Fibroblast of lung (primary cell): ENCODE results near the gene RANBP3. TPM values are rescaled to one million over a fixed set of nuclear protein-coding genes. Genes with fewer than 3 reads are reported as not detected.

Source experiments
- DNase-seq, 2 donors: peaks; one replicate each; pipeline versions ENCODE4 v3.0.0 to v3.0.0-alpha.2; 2010; ENCODE audit warnings: low read depth in 2 of 2
- H2AFZ ChIP-seq: 2 replicates; pipeline ENCODE4 v1.5.1; 2012; ENCODE audit warnings: low read length, control low read depth, inconsistent platforms
- H3K27ac ChIP-seq: 2 replicates; pipeline ENCODE4 v1.5.1; 2011; ENCODE audit warnings: low read length, control low read depth; ENCODE audit not compliant: insufficient read depth
- H3K27me3 ChIP-seq: 2 replicates; pipeline ENCODE4 v1.5.1; 2011; ENCODE audit warnings: mild to moderate bottlenecking, low read length; ENCODE audit not compliant: control insufficient read depth, insufficient read depth
- H3K36me3 ChIP-seq: 2 replicates; pipeline ENCODE4 v1.5.1; 2011; ENCODE audit warnings: low read length; ENCODE audit not compliant: control insufficient read depth, insufficient read depth
- H3K4me1 ChIP-seq: 2 replicates; pipeline ENCODE4 v1.5.1; 2011; ENCODE audit warnings: low read length; ENCODE audit not compliant: control insufficient read depth, insufficient read depth; ENCODE audit errors: extremely low read depth
- H3K4me2 ChIP-seq: 2 replicates; pipeline ENCODE4 v1.5.1; 2011; ENCODE audit warnings: low read length, control low read depth; ENCODE audit not compliant: insufficient read depth; ENCODE audit errors: extremely low read depth
- H3K4me3 ChIP-seq, 4 experiments: fragments of 200-600 bp in 1 of 4; sonication (generic) in 1 of 4; replicated peaks in 1 of 4; 2 replicates each; pipeline ENCODE4 v1.5.1; 2011 to 2016; ENCODE audit warnings: low read length in 4 of 4, low read depth in 3 of 4, mild to moderate bottlenecking in 3 of 4, control low read depth in 2 of 4, inconsistent platforms in 1 of 4, mixed read lengths in 1 of 4; ENCODE audit not compliant: insufficient read depth in 1 of 4; ENCODE audit errors: control extremely low read depth in 1 of 4
- H3K79me2 ChIP-seq: 2 replicates; pipeline ENCODE4 v1.5.1; 2012; ENCODE audit warnings: mild to moderate bottlenecking, low read length, inconsistent platforms; ENCODE audit not compliant: control insufficient read depth, insufficient read depth
- H3K9ac ChIP-seq: 2 replicates; pipeline ENCODE4 v1.5.1; 2011; ENCODE audit warnings: mild to moderate bottlenecking, low read length, control low read depth; ENCODE audit not compliant: insufficient read depth
- H3K9me3 ChIP-seq: 2 replicates; pipeline ENCODE4 v1.5.1; 2012; ENCODE audit warnings: low read depth, low read length; ENCODE audit not compliant: control insufficient read depth, insufficient read depth
- H4K20me1 ChIP-seq: 2 replicates; pipeline ENCODE4 v1.5.1; 2011; ENCODE audit warnings: low read length; ENCODE audit not compliant: control insufficient read depth, insufficient read depth; ENCODE audit errors: extremely low read depth
- CTCF ChIP-seq, 2 donors: IDR thresholded peaks in 1 of 2; conservative IDR thresholded peaks in 1 of 2; 1 replicate in 1 of 2; 2 replicates in 1 of 2; pipeline ENCODE4 v1.5.1; 2011 to 2012; ENCODE audit warnings: low read length in 2 of 2, control low read depth in 1 of 2, inconsistent platforms in 1 of 2, low read depth in 1 of 2, mild to moderate bottlenecking in 1 of 2
- EZH2 ChIP-seq: IDR thresholded peaks from 2 replicates; pipeline ENCODE4 v1.5.1; 2012; ENCODE audit warnings: low read length, control low read depth, mild to moderate bottlenecking; ENCODE audit errors: missing control alignments
- polyA plus RNA-seq, 2 donors: library from polyadenylated mRNA; depleted of rRNA in 1 of 2; stranded (reverse) in 1 of 2; unstranded in 1 of 2; fragments of >200 nt; gene quantifications; 2 replicates each; pipeline ENCODE4 v1.2.1, GENCODE V29; 2011 to 2012; ENCODE audit warnings: missing spikeins in 1 of 2
- total RNA-seq: library from RNA; depleted of rRNA; stranded (reverse); fragments of >200 nt; gene quantifications from 2 replicates; pipeline ENCODE4 v1.2.1, GENCODE V29; 2014

The RANBP3 gene
- total and polyA plus RNA-seq, 2 donors (not counting 1 experiment from before 2014, with no cell fraction given) = 39.8 to 59.4 TPM

- H3K4me1 ChIP-seq = peaks cover 34% of the 10 kb centered on the region
- no peak overlapping the region for H3K9ac ChIP-seq
- H3K9me3 ChIP-seq = no peaks in the 10 kb centered on the region
- H3K4me2 ChIP-seq = no peak overlapping the region
- no peak for DNase-seq
- TF ChIP-seq EZH2 (no peak), CTCF (conservative IDR thresholded peaks at IDR 0.05 in 1 of 2, IDR thresholded peaks at IDR 0.05 in 1 of 2; ENCODE audit: low read depth in 1 of 2, low read length in 2 of 2) (no peak)
- no peak overlapping the region for H3K4me3 ChIP-seq
- H3K27ac ChIP-seq = no peak overlapping the region
- no peak overlapping the region for H2AFZ ChIP-seq
- peaks cover 29% of the 10 kb centered on the region for H3K36me3 ChIP-seq
- H3K27me3 ChIP-seq = no peaks in the 10 kb centered on the region
- peaks cover 14% of the 10 kb centered on the region for H3K79me2 ChIP-seq
- no peaks in the 10 kb centered on the region for H4K20me1 ChIP-seq
Measured at GRCh38 chr19:5932146-5932545, 45.8 kb downstream of the RANBP3 start.

GRCh38 chr19:5931251-5931650, 46.7 kb downstream of the RANBP3 start:
- peaks cover 29% of the 10 kb centered on the region for H3K36me3 ChIP-seq
- TF ChIP-seq CTCF (conservative IDR thresholded peaks at IDR 0.05 in 1 of 2, IDR thresholded peaks at IDR 0.05 in 1 of 2; ENCODE audit: low read depth in 1 of 2, low read length in 2 of 2) = no peak
- TF ChIP-seq EZH2 = no peak

GRCh38 chr19:5929625-5930024, 48.3 kb downstream of the RANBP3 start:
- H3K27me3 ChIP-seq = no peaks in the 10 kb centered on the region
- no peak overlapping the region for H2AFZ ChIP-seq
- no peak overlapping the region for H3K9ac ChIP-seq
- H3K27ac ChIP-seq = no peak overlapping the region
- no peak overlapping the region for H3K4me3 ChIP-seq
- no peaks in the 10 kb centered on the region for H4K20me1 ChIP-seq
- TF ChIP-seq EZH2 (no peak), CTCF (conservative IDR thresholded peaks at IDR 0.05 in 1 of 2, IDR thresholded peaks at IDR 0.05 in 1 of 2; ENCODE audit: low read depth in 1 of 2, low read length in 2 of 2) (no peak)
- H3K9me3 ChIP-seq = no peaks in the 10 kb centered on the region
- peaks cover 24% of the 10 kb centered on the region for H3K4me1 ChIP-seq
- H3K4me2 ChIP-seq = no peak overlapping the region
- no peak for DNase-seq
- peaks cover 12% of the 10 kb centered on the region for H3K79me2 ChIP-seq
- peaks cover 38% of the 10 kb centered on the region for H3K36me3 ChIP-seq

More at GRCh38 chr19:5931251-5931650, 46.7 kb downstream of the RANBP3 start:
- no peak overlapping the region for H3K27ac ChIP-seq
- H3K79me2 ChIP-seq = peaks cover 12% of the 10 kb centered on the region
- H3K27me3 ChIP-seq = no peaks in the 10 kb centered on the region
- no peak overlapping the region for H3K4me2 ChIP-seq
- DNase-seq = no peak
- no peak overlapping the region for H2AFZ ChIP-seq
- peaks cover 36% of the 10 kb centered on the region for H3K4me1 ChIP-seq
- H3K4me3 ChIP-seq = no peak overlapping the region
- H3K9me3 ChIP-seq = no peaks in the 10 kb centered on the region
- H4K20me1 ChIP-seq = no peaks in the 10 kb centered on the region
- H3K9ac ChIP-seq = no peak overlapping the region
